Skin epidermis (tissue), 12 donors: ENCODE results near the gene NADK2.
A peak's percentile ranks its signal among the peaks of the same experiment; 100 is the strongest.
"Not testable (repeated sequence)": the region's sequence is repeated elsewhere in the genome, so short reads cannot be mapped to it uniquely, and the experiment has no call there.

Experiments
- H3K27ac ChIP-seq, 21 experiments: fragments of 200-600 bp; sonication (generic) in 11 of 21; one replicate each; pipeline ENCODE4 v1.5.0; 2020; ENCODE audit warnings: mild to moderate bottlenecking in 3 of 21, inconsistent platforms in 2 of 21, moderate library complexity in 2 of 21
- H3K4me3 ChIP-seq, 7 experiments: fragments of 200-600 bp; sonication (generic) in 2 of 7; one replicate each; pipeline ENCODE4 v1.5.0; 2020; ENCODE audit warnings: inconsistent platforms in 2 of 7, mild to moderate bottlenecking in 2 of 7, moderate library complexity in 1 of 7

The NADK2 gene, protein sequence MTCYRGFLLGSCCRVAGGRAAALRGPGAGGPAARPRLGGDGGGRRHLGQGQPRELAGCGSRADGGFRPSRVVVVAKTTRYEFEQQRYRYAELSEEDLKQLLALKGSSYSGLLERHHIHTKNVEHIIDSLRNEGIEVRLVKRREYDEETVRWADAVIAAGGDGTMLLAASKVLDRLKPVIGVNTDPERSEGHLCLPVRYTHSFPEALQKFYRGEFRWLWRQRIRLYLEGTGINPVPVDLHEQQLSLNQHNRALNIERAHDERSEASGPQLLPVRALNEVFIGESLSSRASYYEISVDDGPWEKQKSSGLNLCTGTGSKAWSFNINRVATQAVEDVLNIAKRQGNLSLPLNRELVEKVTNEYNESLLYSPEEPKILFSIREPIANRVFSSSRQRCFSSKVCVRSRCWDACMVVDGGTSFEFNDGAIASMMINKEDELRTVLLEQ

DNA sequence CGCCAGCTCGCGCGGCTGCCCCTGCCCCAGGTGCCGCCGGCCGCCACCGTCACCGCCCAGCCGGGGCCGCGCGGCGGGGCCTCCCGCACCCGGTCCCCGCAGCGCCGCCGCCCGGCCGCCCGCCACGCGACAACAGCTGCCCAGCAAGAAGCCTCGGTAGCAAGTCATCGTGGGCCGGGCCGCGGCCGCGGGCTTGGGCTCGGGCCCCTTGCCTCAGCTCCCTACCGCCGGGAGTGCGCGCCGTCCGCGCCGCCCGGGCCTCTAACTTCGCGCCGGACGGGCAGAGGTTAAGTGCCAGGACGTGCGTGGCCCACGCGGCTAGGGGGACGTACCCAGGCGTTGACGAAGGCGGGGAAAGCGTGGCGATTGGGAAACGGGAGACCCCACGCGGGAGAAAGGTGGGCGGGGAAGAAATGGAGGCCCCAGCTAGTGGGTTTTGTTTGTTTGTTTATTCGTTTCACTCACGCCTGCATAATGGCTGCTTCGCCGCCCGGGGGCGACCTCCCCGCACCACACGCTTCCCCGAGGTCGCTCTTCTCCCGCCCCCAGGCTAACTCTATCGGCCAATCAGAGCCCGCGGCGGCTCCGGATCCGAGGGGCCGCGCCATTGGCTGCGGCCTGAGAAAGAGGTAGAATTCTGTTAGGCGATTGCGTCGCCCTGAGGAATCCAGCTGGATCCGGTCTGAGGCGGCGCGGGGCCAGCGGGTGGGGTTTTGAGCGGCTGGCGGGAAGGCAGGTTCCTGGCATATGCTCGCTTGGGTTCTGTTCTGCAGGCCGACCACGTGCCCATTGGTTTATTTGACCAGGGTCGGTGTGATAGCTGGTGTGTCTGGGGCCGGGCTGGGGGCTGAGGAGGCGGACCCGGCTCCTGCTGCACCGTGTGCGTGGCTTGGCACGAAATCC is at the start of gene NADK2:
TSS of gene NADK2 (minus strand) at position 295 of the 903 bp plus-strand sequence. CDS start at position 168, 127 bp downstream.
- peak within 1 kb of the TSS; percentile 65 to 98 (median 90) for H3K27ac ChIP-seq
- H3K4me3 ChIP-seq: peak within 1 kb of the TSS; percentile 73 to 89 (median 84)

DNA sequence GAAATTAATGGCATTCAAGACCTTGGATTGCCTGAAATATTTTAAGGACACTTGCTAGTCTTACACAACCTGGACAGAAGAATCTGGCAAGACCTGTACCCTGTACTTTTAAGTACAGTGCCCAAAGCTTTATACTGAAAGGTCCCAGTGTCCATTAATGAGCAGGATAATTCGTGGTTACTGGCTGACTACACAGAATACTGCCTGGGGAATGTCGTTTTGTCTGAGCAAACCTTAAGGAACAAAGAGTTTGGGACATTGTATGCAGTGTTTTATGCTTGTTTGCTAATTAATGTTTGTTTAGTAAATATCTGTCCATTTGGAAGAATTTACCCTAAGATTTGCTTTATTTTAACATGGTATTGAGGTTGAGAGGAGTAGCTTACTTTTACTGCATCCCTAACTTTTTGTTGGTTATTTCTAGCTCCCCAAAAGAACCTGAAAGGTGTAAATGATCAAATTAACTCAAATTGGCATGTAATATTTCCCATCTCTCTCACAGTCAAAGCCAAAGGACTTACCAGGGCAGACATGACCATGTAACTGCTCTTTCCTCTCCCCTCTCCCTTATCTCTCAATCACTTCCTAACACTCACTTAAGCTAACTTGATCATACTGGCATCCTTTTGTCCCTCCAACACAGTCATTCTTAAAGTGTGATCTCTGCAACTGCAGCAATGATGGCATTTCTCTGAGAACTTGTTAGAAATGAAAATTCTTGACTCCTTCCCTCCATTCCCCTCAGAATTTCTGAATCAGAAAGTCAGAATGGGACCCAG is 44.3 kb upstream of the NADK2 start:
- Histone ChIP-seq H3K4me3 (no peak overlapping the region), H3K27ac (no peak overlapping the region)

- H3K4me3 ChIP-seq, H3K27ac ChIP-seq: not testable (repeated sequence)
These were observed 42.0 kb upstream of the NADK2 start for GRCh38 chr5:36283775-36284174.

DNA sequence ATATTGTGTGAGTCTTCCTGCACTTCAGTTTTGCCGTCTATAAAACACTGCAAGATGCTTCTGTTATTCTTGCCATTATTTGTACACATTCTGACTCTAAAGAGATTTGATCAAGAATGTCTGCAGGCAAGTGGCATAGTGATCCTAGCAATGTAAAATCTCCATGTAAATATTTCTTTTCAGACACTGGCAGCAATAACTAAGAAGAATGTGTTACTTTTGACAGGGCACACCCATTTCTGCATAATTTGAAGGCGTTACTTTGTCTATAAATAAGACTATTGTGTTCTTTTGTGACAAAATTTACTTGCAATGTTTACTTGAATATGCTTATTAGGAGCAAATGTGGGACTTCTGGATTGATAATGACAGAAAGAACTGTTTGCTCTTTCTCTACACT is 39.9 kb upstream of the NADK2 start:
- no peak overlapping the region for H3K27ac ChIP-seq
- H3K4me3 ChIP-seq: no peak overlapping the region

DNA sequence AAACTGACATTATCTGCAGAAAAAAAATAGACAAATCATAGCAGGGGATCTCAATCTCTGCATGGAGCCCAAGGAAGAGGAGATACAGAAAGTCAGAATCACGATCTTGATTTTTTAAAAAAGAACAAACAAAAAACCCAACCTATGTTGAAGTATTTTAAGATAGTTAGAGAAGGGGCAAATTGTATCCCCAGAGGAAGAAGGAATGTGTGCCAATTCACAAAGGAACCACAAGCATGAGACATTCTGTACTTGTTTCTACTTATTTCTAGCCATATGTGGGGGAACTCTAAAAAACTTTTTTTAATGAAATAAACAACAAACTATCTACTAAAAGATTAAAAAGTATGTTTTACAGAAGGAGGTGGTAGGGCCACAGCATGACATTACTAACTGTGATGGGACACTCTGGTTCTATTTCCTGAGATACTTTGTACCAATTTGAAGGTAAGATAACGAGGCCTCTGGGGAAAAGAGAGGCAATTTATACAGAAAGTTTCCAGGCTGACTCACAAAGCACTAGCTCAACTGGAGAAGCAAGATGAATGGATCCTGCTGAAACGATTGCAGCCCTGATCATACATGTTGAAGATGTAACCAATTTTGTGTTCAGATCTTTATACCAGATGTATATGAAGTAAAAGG is 37.5 kb upstream of the NADK2 start:
- Histone ChIP-seq H3K4me3 (no peak overlapping the region), H3K27ac (peak overlapping the region in 4 of 21 experiments; percentile 1 to 73 (median 62))

DNA sequence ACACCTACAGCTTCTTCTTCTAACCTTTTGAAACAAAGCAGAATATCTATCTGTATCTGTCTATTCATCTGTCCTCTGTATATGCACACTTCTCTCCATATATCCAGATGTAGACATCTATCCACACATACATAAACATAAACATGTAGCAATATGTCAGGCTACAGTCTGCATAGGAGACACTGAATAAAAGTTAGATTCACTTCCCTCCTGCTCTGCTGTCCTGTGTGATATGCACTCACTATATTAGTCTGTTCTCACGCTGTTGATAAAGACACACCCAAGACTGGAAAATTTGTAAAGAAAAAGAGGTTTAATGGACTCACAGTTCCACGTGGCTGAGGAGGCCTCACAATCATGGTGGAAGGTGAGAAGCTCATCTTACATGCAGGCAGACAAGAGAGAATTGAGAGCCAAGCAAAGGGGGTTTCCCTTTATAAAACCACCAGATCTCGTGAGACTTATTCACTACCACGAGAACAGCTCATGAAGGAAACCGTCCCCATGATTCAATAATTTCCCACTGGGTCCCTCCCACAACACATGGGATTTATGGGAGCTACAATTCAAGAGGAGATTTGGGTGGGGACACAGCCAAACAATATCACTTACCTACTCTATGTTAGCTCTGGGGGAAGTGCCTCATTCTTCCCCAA is 35.9 kb upstream of the NADK2 start:
- peak overlapping the region in 1 of 21 experiments; percentile 30 for H3K27ac ChIP-seq

GRCh38 chr5:36276864-36277263 is 35.1 kb upstream of the NADK2 start:
- no peak overlapping the region for H3K27ac ChIP-seq
- H3K4me3 ChIP-seq: no peak overlapping the region

More for the DNA sequence above, 35.9 kb upstream of the NADK2 start:
- H3K4me3 ChIP-seq: no peak overlapping the region

- Histone ChIP-seq H3K4me3 (no peak overlapping the region), H3K27ac (peak overlapping the region in 4 of 21 experiments; percentile 14 to 29 (median 26))
These were observed 32.2 kb upstream of the NADK2 start for GRCh38 chr5:36273809-36274526.

GRCh38 chr5:36272136-36272690 is 30.5 kb upstream of the NADK2 start:
- Histone ChIP-seq H3K27ac (no peak overlapping the region), H3K4me3 (no peak overlapping the region)

GRCh38 chr5:36270876-36271575 is 29.3 kb upstream of the NADK2 start:
- Histone ChIP-seq H3K27ac (no peak overlapping the region), H3K4me3 (no peak overlapping the region)

- Histone ChIP-seq H3K27ac (no peak overlapping the region), H3K4me3 (no peak overlapping the region)
These were observed 28.4 kb upstream of the NADK2 start for GRCh38 chr5:36270175-36270574.

DNA sequence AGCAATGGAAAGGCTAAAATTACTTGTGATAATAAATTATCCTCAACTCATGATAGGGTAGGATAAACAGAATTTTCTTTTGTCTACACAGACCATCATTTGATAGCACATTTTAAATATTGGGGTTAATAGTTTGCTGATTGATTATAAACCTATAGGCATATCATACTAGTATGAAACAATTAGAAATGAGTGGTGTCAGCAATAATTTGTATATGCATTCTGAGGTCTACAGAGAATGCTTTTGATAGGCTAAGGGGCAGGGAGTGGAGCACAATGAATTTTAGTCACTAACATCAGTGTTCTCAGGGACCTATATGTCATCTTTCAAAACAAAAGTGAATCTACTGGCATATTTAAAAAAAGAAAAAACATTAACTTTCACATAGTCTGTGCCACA is 27.8 kb upstream of the NADK2 start:
- Histone ChIP-seq H3K4me3 (no peak overlapping the region), H3K27ac (no peak overlapping the region)

- Histone ChIP-seq H3K4me3 (no peak overlapping the region), H3K27ac (no peak overlapping the region)
These were observed 26.2 kb upstream of the NADK2 start for GRCh38 chr5:36267905-36268304.

GRCh38 chr5:36264202-36264760 is 22.6 kb upstream of the NADK2 start:
- no peak overlapping the region for H3K27ac ChIP-seq

GRCh38 chr5:36261186-36261585 is 19.5 kb upstream of the NADK2 start:
- Histone ChIP-seq H3K4me3 (no peak overlapping the region), H3K27ac (no peak overlapping the region)

More at GRCh38 chr5:36264202-36264760, 22.6 kb upstream of the NADK2 start:
- no peak overlapping the region for H3K4me3 ChIP-seq

DNA sequence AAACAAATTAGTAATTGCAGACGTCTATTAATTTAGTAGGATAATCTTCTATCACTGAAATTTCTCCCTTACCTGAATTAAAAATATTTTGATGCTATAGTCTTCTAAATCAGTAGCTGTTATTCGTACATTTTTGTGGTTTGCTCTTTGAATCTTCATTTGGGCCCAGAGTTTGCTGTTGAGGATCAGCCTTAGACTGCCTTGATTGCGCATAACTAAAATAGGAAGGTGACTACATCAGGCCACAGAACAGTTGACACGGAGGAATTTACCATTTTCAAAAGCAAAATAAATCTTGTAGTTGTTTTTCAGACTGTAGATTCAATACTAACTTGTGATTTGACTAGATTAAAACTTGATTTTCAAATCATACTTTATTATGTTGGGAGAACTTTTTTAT is 11.8 kb upstream of the NADK2 start:
- Histone ChIP-seq H3K4me3 (no peak overlapping the region), H3K27ac (no peak overlapping the region)
